Activated CD4-positive, alpha-beta T cell treated with anti-CD3 and anti-CD28 coated beads, Interleukin-2, amount 50 U/mL, for 48 hours (primary cell): ENCODE results near the gene GPANK1.

ENCODE experiments used
- DNase-seq, 2 experiments: peaks; one replicate each; pipeline ENCODE4 v3.0.0-alpha.2; 2020

Gene GPANK1

DNA sequence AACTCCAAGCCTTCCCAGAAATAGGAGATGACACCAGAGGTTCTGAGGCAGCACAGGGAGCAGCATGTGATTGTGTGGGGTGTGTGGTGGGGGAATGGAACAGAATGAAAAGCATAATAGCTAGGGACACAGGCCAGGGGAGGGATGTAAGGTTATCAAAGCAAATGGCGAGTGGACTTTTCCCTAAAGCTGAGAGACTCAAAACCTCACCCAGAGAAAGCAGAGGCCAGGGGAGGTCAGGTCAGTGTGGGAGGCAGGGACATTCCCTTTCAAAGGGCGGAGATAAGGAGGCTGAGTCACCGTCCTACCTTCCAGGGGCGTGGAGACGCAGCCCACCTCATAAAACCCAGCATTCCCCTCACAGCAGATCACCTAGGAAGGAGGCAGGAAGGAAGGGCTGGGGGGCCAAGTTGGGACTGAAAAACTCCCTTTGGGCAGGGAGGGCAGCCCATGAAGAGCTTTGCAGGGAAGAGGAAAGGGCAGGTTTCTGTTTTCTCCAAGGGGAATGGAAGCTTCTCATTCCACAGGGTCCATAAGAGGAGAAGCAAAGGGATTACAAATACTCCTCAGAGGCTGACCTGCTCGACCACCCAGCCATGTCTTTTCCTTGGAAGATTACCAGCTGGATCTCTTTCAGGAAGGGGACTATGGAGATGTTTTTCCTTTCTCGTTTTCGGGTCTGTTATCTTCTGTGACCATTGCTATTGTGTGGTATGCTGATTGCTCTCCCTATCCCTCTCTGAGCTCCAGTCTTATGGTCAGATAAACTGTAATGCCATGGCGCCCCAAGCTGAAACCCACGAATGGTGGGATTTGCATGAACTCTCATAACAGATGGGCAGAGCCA, 25.7 kb upstream of the GPANK1 start:
- DNase-seq: no peak

DNA sequence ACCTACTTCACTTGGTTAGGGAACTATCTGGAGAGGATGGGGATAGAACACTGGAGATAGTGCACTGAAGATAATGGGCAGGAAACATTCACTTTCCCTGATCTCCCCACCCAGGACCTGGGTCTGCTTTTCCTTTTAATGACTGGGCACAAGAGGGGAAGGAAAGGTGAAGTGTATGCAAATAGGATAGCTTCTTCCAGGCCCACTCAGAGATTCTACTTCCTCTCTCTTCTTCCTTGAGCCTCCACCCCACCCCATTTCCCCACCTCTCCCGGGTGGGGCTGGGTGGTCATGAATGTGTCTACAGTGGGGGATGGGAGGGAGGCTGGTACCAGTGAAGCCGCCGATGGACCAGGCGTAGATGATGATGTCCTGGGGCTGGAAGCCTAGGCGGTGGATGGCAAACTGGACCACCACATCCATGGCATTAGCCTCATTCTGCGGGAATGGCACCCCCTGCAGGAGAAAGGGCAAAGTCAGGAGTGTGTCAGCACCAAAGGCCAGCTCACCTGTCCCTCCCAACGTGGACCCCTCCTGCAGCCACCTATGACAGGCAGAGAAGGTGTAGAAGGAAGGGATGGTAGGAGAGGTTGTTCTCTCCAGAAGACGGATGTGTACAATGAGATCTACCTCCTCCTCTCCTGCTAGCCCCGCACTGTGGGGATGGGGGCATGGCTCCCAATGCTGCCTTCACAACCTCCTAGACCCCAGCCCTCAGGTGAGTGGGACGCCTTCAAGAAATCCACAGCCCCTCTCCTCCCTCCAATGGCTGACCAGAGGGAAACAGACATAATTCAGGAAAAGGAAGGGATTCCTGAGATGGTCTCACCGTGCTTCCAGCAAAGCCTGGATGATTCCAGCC, 24.7 kb upstream of the GPANK1 start:
- peak in 1 of 2 experiments; percentile 24 for DNase-seq

DNA sequence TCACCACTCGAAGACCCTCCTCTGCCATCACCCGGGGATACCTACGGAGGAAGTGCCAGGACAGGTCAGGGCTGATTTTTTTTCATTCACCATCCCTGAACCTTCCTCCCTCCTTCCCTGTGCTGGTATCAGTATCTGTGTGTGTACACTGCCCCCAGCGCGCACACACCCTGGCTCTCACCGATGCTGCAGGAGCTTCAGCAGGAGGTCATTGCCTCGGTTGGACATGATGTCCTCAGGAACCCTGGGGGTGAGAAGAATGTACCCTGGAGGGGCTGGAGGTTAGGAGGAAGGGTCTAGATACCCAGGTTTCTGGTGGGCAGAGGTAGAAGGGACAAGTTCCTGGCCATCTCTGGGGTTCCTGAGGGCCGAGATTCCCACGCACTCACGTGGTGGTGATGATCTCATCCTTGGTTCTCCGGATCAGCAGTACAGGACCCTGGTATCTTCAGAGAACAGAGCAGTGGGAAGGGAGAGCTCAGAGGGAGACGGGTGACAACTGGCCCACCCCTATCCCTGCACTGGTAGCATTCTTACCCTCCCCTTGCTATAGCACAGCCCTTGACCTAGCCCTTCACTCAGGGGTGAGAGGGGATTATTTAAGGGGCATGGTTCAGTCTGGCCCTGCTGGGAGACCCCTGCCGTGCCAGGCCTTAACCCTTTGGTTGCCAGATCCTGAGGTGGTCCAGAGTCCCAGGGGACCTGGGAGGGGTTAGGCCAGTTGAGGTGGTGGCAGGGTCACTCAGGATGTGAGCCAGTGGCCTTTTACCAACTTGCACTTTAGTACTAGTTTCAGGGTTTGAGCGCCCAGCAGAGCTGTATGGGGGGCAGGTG, 23.3 kb upstream of the GPANK1 start:
- DNase-seq: no peak

DNA sequence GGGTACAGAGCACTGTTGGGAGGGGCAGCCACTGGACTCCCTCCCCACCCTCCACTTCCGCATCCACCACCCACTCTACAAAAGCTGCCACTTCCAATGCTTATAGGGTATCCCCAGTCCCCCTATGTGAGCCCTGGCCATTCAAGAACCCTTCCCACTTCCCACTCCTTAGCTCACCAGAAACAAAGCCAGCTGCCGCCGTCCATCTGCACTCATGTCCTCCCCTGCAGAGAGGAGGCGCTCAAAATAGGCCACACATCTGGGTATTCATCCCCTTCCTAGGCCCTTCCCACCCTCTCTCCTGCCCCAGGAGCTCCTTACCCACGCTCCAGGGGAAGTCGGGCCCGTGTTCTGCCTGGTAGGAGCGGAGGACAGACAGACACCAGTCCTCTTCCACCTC, 22.5 kb upstream of the GPANK1 start:
- no peak for DNase-seq

DNA sequence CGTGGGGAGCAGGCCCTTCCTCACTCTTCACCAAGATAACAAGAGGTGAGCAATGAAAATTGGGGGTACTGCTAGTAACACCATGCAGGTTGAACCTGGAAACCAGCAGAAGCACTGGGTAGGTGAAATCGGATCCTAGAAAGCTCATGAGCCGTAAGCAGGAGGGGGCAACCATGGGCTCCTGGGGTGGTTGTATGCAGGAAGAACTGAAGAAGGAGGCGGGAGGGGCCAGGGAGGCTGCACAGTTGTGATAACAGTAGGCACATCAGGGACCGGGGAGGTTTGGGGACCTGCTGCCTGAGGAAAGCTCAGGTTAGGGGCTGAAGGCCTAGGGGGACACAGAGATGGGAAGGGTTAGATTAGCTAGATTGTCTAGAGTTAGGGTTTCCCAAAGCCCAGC, 21.7 kb upstream of the GPANK1 start:
- DNase-seq: no peak

DNA sequence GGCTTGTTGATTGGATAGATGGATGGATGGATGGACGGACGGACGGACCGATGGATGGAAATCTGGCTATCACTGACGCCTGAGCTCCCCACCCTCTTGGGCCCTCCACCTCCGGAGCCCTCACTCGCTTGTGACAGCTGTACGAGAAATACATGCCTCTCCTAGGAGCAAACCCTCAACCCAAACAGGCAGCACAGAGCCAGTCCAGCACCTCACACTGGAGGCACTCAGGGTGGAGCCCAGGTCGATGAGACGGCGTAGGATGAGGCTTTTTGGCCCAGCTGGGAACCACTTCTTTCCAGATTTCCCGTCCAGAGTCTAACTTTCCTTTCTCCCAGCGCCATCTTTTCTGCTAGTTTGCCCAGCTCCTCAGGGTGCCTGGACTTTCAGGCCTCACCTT, 18.8 kb upstream of the GPANK1 start:
- no peak for DNase-seq

DNA sequence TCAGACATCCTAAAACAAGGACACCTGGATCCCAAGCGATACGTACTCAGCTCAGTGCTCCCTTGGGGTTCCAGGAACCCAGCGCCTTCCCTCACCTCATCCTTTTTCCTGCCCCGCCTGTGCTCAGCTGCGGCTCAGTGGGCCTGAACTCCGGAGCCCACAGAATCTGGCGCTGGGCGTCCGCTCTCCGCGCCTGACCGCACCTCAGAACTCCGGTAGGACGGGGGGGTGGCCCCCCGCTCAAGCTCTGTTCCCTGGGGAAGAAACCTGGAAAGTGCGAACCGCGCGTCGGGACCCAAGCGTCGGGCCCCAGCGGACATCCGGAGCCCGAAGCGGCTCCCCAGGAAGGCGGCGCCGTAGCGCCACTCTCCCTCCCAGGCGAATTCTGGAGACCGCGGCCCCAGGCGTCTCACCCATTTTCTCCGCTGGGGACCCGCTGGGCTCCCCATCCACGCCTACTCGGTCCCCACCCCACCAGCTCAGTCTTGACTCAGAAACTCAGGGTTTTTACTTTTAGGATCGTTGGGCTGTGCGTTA, 16.4 kb upstream of the GPANK1 start:
- DNase-seq: peak; percentile 57 to 66

DNA sequence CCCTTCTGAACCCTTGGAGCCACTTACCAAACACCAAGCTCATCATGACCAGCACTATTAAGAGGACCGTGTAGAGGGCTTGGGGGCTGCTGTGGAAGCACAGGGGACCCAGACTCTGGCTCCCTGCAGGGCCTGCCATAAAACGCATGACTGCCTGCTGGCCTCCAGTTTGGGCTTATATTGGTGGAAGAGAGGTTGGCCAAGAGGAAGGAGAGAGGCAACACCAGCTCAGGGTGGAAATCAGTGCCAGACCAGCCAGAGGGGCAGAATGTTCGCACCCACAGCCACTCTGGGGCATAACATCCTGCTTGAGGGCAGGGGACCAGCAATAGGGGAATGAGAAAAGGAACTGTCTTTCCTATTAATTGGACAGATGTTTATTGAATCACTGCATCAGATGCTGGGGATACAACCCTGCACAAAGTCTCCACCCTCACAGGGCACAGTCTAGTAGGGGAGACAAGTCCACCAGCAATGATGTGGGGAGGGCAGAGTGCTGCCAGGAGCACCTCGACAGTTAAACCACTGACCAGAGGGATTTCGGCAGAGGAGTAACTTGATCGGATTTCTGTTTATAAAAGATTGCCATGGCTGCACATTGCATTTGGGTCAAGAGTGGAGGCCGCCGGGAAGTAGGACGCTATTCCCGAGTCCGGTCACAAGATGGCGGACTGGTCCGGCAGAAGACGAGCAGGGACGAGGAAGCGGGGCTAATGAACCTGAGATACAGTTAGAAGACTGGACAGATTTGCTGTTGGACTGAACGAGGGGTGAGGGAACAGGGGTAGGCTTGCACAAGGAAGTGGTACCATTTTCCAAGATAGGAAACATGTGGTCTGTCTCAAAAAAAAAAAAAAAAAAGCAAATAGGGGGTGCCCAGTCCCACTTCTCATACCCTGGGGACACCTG, 15.7 kb upstream of the GPANK1 start, which contains the start of gene LY6G5C:
LY6G5C (minus strand) TSS at position 842 of the 909 bp plus-strand sequence; CDS start at position 148, 694 bp downstream.
- peak; percentile 70 to 80 for DNase-seq

DNA sequence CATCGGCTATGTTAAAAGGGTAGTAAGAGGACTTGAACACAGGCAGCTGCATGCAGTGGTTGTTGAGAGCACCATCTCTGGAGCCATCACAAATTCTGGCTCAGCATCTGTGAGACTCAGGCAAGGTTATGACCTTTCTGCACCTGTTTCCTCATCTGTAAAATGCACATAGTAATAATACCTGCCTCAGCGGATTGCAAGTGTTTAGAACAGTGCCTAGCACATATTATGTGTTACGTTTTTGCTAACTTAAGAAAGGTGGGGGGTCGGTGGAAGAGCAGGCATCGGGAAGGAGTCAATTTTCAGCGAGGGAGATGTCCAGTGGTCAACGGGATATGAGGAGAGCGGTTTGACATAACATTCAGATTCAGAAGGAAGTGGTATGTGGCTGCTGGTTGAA, 13.2 kb upstream of the GPANK1 start:
- DNase-seq: no peak

DNA sequence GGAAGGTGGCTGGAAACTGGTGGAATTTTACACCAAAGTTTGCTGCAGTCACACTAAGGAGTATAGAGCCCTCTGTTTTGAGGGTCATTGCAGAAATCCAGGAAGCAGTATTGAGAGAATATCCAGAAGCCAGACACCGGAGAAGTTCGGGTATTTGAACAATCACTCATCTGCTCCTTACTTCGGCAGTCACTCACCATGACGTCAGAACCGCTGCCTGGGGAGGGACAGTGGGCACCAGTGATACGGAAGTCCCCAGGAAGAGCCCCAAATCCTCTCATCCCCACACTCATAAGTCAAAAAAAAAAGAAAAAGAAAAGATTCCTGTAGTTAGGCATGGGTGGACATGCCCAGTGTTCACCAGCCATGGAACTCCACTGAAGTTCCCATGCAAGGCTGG, 12.1 kb upstream of the GPANK1 start:
- no peak for DNase-seq

DNA sequence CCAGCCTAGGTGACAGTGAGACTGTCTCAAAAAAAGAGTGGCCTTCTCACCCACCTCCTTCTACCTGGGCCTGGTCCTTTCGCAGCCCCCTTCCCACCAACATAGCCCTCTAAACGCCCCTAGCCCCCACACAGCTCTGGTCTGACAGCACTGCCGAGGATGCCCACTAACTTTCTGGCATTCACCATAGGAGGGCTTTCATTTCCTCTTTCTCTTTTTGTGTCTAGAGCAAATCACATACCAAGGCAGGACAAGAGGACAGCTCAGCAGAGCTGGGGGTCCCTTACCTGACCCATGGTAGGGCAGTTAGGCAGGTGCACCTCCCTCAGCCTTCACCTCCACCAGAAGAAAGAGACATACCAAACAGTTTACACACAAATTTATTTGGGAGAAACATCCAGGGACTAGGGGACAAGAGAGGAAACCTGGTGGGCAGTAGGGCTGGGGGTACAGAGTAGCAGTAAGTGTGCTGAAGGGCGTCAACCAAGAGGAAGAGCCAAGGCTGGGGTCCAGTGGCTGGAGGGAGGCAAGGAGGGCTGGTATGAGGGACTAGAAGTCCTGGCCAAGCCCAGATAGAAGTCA, 11.6 kb upstream of the GPANK1 start:
- DNase-seq: no peak

DNA sequence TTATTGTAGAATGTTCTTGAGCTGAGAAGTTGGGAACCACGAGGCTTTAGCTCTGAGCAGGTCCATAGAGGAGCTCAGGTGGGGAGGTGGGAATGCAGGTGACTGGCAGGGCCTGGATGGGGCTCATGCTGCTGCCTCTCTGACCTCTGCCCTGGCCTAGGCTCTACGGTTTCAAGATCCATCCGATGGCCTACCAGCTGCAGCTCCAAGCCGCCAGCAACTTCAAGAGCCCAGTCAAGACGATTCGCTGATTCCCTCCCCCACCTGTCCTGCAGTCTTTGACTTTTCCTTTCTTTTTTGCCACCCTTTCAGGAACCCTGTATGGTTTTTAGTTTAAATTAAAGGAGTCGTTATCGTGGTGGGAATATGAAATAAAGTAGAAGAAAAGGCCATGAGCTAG, 4.9 kb upstream of the GPANK1 start, which contains the start of gene LY6G5B:
LY6G5B (plus strand) TSS at position 301 of the 400 bp plus-strand sequence. CDS start 975 bp downstream, outside the sequence.
- no peak for DNase-seq

DNA sequence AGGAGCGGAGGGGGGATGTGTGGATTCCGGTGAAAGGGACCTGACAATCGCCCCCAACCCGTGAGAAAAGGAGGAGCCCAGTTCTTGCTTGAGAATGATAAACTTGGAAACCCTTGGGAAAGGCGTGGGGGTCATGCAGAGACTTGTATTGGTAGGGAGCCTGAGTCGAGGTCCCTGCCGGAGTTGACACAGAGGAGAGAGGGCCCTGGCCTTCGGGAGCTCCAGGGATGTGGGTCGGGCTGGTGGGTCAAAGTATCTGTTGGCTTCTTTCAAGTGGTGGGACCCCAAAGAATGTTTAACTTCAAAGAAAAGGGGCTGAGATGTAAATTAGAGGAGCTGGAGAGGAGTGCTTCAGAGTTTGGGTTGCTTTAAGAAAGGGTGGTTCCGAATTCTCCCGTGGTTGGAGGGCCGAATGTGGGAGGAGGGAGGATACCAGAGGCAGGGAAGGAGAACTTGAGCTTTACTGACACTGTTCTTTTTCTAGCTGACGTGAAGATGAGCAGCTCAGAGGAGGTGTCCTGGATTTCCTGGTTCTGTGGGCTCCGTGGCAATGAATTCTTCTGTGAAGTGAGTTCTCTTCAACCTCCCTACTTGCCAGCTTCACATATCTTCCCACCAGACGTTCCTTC, 1.7 kb upstream of the GPANK1 start:
- DNase-seq: no peak

DNA sequence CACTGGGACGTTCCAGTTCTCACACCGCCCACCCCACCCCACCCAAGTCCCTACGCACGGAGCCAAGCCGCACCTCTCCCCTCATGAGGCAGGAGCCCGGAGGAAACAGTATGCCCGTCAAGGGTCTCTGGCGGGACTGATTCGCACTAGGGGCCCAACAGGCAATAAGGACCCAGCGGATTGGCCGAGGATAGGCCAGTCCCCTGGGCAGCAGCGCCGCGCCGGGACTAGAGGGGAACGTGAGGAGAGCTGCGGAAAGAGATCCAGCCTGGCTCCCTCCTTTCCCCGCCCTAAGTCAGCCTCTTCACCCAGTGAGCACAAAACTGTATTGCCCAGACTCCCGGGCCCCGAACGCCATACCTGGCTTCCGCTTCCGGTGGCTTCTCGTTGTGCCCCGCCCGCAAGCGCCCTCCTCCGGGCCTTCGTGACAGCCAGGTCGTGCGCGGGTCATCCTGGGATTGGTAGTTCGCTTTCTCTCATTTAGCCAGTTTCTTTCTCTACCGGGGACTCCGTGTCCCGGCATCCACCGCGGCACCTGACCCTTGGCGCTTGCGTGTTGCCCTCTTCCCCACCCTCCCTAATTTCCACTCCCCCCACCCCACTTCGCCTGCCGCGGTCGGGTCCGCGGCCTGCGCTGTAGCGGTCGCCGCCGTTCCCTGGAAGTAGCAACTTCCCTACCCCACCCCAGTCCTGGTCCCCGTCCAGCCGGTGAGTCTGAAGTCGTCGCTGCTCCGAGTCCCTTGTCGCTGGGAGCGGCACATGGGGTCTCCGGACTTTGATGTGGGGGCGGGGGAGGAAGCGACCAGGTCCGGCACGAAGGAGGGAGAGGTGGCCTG, 922 bp upstream of the GPANK1 start, which contains the start of gene CSNK2B:
CSNK2B (plus strand) TSS at position 580 of the 836 bp plus-strand sequence. CDS start 752 bp downstream, outside the sequence.
- peak; percentile 98 for DNase-seq

DNA sequence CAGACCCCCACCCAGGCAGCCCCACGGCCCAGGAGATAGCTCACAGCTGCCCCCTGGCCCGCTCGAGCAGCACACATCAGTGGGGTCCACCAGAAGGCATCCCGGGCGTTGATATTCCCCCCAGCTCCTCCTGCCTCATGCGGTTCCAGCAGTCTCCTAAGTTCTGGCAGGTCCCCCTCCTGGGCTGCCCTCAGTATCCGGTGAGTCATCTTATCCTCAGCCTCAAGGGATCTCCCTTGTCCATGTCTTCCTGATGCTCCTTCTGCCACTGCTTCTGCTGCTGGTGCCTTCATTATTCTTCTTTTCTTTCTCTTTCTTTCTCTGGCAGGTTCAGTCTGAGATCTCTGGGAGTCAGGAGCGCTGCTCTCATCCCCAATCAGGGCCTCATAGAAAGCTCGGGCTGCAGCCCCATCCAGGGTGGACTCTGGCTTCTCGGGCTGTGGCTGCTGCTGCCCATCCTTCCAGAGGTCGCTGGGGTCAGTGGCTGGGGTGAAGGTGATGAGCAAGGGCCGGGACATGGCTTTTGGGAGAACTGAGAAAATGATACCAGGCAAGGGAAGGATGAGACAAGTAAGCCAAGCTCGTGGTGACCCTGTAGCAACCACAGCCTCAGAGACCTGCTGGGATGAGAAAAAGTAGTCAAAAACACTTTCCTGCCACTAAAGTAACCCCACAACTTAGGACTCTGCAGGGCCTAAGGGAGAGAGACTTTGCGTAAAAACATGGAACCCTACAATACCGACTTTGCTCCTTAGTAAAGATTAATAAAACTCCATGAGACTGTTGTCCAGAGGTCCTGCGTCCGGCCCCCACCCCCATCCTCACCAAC, 622 bp downstream of the GPANK1 start:
- DNase-seq: peak; percentile 21 to 34

DNA sequence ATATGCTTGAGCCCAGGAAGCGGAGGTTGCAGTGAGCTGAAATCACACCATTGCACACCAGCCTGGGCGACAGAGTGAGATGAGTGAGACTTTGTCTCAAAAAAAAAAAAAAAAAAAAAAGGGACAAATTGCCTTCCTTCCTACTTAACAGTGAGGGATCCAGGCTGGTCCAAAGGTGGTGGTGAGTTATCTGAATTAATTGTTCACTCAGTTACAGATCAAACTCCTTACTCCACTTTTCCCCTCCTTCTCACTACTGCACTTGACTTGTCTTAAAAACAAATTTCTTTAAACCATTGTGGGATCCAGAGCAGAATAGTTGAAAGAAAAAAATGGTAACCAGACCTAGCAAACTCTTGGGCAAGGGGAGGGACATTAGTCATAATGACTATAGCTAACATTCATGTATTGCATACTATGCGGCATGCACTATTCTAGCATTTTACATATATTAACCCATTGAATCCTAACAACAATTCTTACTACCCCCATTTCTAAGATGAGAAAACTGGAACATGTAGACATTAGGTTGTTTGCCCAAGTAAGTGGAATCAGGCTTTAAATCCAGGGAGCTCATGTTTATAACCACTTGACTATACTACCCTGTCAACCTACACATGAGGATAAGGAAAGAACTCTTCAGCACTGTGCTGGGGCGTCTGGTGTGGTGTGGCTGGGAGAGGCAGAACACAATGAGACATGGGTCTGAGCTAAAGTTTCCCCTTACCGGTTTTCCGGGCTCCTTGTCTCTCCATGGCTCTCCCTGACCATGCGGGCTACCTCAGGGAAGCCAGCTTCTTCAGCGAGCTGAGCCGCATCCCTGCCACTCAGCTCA, 1.5 kb downstream of the GPANK1 start:
- no peak for DNase-seq

DNA sequence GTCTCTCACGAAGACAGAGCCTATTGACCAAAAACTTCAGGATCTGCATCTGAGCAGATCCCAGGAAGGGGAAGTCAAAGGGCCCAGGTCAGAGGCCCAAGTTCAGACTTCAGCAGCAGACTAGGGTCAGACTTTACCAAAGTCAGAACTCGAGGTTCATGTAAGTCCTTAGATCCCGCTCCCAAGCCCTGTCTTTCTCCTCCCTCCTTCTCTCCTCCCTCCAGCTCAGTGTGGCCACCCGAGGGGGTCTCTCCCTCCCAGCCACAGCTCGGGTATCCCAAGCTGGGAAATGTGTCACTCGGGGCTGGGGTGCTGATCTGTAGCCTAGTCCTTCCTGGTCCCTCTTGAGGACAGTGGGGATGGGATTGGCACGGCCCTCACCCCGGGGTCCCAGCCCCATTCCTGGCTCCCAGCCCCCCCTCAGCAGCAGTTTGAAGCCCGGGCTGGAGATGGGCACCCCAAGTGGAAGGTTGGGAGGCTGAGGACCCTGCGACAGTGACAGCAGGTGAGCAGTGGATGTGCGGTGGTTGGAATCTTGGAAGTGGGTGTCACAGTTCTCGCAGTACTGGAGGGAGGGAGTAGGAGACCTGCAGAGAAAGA, 2.6 kb downstream of the GPANK1 start:
- no peak for DNase-seq
